Sciatic nerve (tissue), 2 donors: ENCODE measurements around the gene APBA3. TPM values are rescaled to one million over a fixed set of nuclear protein-coding genes. Genes with fewer than 3 reads are reported as not detected.

Experiments used
- ATAC-seq: fragments of 200-7000 bp; cut with Tn5 transposase; one replicate; pipeline ENCODE4 v1.9.1; 2020; ENCODE audit warnings: mild to moderate bottlenecking, moderate library complexity
- DNase-seq: peaks from one replicate; pipeline ENCODE4 v3.0.0-alpha.2; 2020; ENCODE audit warnings: low spot score
- intact Hi-C: fragments of 100-400 bp; cut with DNase I; formaldehyde crosslinking; loops from one replicate; pipeline ENCODE4 v1.14.2; 2022
- total RNA-seq: library from RNA; stranded (reverse); fragmentation: NEBNext Ultra II Directional; extraction: Animal tissue kit (Norgen Biotek cat#: 25700); gene quantifications from one replicate; pipeline ENCODE4 v1.2.1, GENCODE V29; 2021
- donor health status: DM: no; HTN: no; CAD: no.
- donor health status: DM: no; HTN: no; CAD: no.

APBA3 gene
- total RNA-seq, 1 donor from 2014 or later, result 26.1 TPM

GRCh38 chr19:3790941-3791340, 29.4 kb upstream of the APBA3 start:
- DNase-seq, result no peak
- intact Hi-C loops, result no loop called here

GRCh38 chr19:3790209-3790734, 28.8 kb upstream of the APBA3 start:
- DNase-seq, result no peak
- no peak for ATAC-seq
- intact Hi-C loops, result no loop called here

More at GRCh38 chr19:3790941-3791340, 29.4 kb upstream of the APBA3 start:
- ATAC-seq, result no peak

- DNase-seq (no peak), ATAC-seq (no peak)
- intact Hi-C loops, result no loop called here
These were observed 27.7 kb upstream of the APBA3 start for GRCh38 chr19:3788996-3789778.

- ATAC-seq (no peak), DNase-seq (no peak)
- intact Hi-C loops, result no loop called here
These were observed 24.7 kb upstream of the APBA3 start, which contains the start of gene MATK for GRCh38 chr19:3785938-3786824. TSS of gene MATK (minus strand) at chr19:3786381. CDS start at chr19:3785135, 1,246 bp downstream.

GRCh38 chr19:3785451-3785937, 24.0 kb upstream of the APBA3 start:
- DNase-seq (no peak), ATAC-seq (no peak)
- intact Hi-C loops, result no loop called here

GRCh38 chr19:3784607-3785450, 23.3 kb upstream of the APBA3 start:
- ATAC-seq, result no peak
- intact Hi-C loops, result no loop called here
- no peak for DNase-seq

GRCh38 chr19:3783660-3784584, 22.4 kb upstream of the APBA3 start:
- peak; percentile 10 for ATAC-seq
- DNase-seq, result no peak
- intact Hi-C loops, result no loop called here

GRCh38 chr19:3782903-3783302, 21.4 kb upstream of the APBA3 start:
- no peak for DNase-seq
- ATAC-seq, result no peak

GRCh38 chr19:3782330-3782729, 20.8 kb upstream of the APBA3 start:
- ATAC-seq (no peak), DNase-seq (no peak)
- intact Hi-C loops, result no loop called here

More at GRCh38 chr19:3782903-3783302, 21.4 kb upstream of the APBA3 start:
- intact Hi-C loops, result no loop called here

- DNase-seq, result no peak
- ATAC-seq, result no peak
- intact Hi-C loops, result no loop called here
These were observed 20.1 kb upstream of the APBA3 start for GRCh38 chr19:3781603-3782002.

- ATAC-seq (no peak), DNase-seq (no peak)
- intact Hi-C loops, result no loop called here
These were observed 19.4 kb upstream of the APBA3 start for GRCh38 chr19:3780786-3781304.

- intact Hi-C loops, result no loop called here
- ATAC-seq (no peak), DNase-seq (no peak)
These were observed 17.6 kb upstream of the APBA3 start for GRCh38 chr19:3778899-3779723.

GRCh38 chr19:3778104-3778867, 16.8 kb upstream of the APBA3 start:
- ATAC-seq (no peak), DNase-seq (no peak)
- intact Hi-C loops, result no loop called here

- DNase-seq (no peak), ATAC-seq (no peak)
- intact Hi-C loops, result no loop called here
These were observed 15.1 kb upstream of the APBA3 start for GRCh38 chr19:3776479-3777040.

GRCh38 chr19:3775831-3776230, 14.3 kb upstream of the APBA3 start:
- intact Hi-C loops, result no loop called here
- no peak for ATAC-seq
- DNase-seq, result no peak

- ATAC-seq, result no peak
These were observed 13.9 kb upstream of the APBA3 start for GRCh38 chr19:3775374-3775711.

More at GRCh38 chr19:3775374-3775711, 13.9 kb upstream of the APBA3 start:
- no peak for DNase-seq
- intact Hi-C loops, result no loop called here
